Nephron progenitor cell (in vitro differentiated cells): Measurements from ENCODE around the gene IDE.

ENCODE experiments used
- DNase-seq: peaks from one replicate; pipeline ENCODE4 v3.0.0; 2021
- H3K27ac Mint-ChIP-seq: 2 replicates; pipeline ENCODE4 v1.8.0; 2021; ENCODE audit warnings: mild to moderate bottlenecking, moderate library complexity, mixed read lengths
- H3K27me3 Mint-ChIP-seq: 2 replicates; pipeline ENCODE4 v1.8.0; 2021; ENCODE audit warnings: mild to moderate bottlenecking, low read depth, mixed read lengths; ENCODE audit not compliant: poor library complexity
- H3K36me3 Mint-ChIP-seq: 2 replicates; pipeline ENCODE4 v1.8.0; 2021; ENCODE audit warnings: low read depth, mixed read lengths
- H3K4me1 Mint-ChIP-seq: 2 replicates; pipeline ENCODE4 v1.8.0; 2021; ENCODE audit warnings: mixed read lengths
- H3K4me3 Mint-ChIP-seq: 2 replicates; pipeline ENCODE4 v1.8.0; 2021; ENCODE audit warnings: mild to moderate bottlenecking, moderate library complexity, mixed read lengths
- H3K9me3 Mint-ChIP-seq: 2 replicates; pipeline ENCODE4 v1.8.0; 2021; ENCODE audit warnings: mild to moderate bottlenecking, moderate library complexity, mixed read lengths
- TF ChIP-seq, protein P1 (sequence below): fragments of 200-600 bp; sonication (generic); IDR thresholded peaks from 2 replicates; pipeline ENCODE4 v1.5.0; 2021; ENCODE audit warnings: antibody characterized with exemption

The IDE gene

DNA sequence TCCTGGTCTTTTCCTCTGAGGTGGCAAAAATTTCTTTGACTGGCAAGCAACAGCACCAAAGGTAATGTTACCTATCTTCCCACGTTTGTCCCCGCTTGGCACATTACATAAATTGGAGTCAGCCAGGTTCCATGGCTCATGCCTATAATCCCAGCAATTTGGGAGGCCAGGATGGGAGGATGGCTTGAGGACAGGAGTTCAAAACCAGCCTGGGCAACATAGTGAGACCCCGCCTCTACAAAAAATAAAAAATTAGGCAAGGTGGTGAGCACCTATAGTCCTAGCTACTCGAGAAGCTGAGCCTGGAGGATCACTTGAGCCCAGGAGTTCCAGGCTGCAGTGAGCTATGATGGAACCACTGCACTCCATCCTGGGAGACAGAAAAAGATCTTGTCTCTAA, 139.5 kb downstream of the IDE start:
- Mint-ChIP-seq H3K27me3 (no peaks in the 10 kb centered on the region), H3K4me1 (peaks cover 5% of the 10 kb centered on the region), H3K27ac (no peak overlapping the region), H3K9me3 (no peaks in the 10 kb centered on the region), H3K4me3 (no peak overlapping the region), H3K36me3 (no peaks in the 10 kb centered on the region)
- no peak for DNase-seq
- TF ChIP-seq, protein P1, sequence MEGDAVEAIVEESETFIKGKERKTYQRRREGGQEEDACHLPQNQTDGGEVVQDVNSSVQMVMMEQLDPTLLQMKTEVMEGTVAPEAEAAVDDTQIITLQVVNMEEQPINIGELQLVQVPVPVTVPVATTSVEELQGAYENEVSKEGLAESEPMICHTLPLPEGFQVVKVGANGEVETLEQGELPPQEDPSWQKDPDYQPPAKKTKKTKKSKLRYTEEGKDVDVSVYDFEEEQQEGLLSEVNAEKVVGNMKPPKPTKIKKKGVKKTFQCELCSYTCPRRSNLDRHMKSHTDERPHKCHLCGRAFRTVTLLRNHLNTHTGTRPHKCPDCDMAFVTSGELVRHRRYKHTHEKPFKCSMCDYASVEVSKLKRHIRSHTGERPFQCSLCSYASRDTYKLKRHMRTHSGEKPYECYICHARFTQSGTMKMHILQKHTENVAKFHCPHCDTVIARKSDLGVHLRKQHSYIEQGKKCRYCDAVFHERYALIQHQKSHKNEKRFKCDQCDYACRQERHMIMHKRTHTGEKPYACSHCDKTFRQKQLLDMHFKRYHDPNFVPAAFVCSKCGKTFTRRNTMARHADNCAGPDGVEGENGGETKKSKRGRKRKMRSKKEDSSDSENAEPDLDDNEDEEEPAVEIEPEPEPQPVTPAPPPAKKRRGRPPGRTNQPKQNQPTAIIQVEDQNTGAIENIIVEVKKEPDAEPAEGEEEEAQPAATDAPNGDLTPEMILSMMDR, result no peak

DNA sequence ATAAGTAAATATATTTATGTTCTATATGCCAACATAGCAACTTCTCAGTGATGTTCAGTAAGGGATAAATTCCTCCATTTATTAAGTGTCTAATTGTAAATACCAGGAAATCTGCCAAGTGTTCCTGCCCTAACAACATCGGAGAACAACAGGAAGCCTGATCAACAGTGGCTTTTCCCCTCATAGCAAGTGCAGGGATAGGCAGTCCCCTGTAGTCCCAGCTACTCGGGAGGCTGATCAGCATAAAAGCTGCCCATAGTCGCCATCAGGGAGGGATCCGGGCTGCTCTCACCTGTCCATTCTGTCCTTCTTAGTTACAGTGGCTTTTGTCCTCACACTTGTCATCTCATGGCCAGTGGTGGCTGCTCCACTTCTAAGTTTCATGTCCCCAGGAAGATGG, 141.3 kb downstream of the IDE start:
- Mint-ChIP-seq H3K4me3 (no peak overlapping the region), H3K27me3 (no peaks in the 10 kb centered on the region), H3K27ac (no peak overlapping the region), H3K4me1 (peaks cover 5% of the 10 kb centered on the region), H3K9me3 (no peaks in the 10 kb centered on the region), H3K36me3 (no peaks in the 10 kb centered on the region)
- TF ChIP-seq, protein P1, result no peak
- DNase-seq, result no peak

DNA sequence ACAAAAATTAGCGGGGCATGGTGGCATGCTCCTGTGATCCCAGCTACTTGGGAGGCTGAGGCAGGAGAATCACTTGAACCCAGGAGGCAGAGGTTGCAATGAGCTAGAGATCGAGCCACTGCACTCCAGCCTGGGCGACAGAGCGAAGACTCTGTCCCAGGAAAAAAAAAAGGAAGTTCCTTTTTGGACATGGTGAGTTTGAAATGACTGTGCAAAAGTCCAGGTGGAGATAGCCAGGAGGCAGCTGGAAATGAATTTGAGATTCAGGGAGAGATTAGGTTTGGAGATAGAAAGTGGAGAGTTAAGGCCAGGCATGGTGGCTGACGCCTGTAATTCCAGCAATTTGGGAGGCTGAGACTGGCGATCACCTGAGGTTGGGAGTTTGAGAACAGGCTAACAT, 143.8 kb downstream of the IDE start:
- TF ChIP-seq, protein P1, result no peak
- Mint-ChIP-seq H3K27me3 (no peaks in the 10 kb centered on the region), H3K4me1 (peaks cover 5% of the 10 kb centered on the region), H3K4me3 (no peak overlapping the region), H3K9me3 (no peaks in the 10 kb centered on the region), H3K27ac (no peak overlapping the region), H3K36me3 (no peaks in the 10 kb centered on the region)
- no peak for DNase-seq

DNA sequence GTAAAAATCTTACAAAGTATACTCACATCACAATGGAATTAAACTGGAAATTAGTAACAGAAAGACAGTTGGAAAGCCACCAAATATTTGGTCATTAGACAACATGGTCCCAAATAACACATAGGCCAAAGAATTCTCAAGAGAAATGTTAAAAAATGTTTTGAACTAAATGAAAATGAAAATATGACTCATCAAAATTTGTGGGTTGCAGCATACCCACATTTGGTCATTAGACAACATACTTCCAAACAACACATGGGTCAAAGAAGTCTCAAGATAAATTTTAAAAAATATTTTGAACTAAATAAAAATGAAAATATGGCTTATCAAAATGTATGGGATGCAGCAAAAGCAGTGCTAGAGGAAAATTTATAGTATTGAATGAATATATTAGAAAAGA, 152.3 kb downstream of the IDE start:
- peaks cover 22% of the 10 kb centered on the region for H3K9me3 Mint-ChIP-seq
- H3K27me3 Mint-ChIP-seq, result peaks cover 30% of the 10 kb centered on the region
- no peak for DNase-seq
- H3K36me3 Mint-ChIP-seq, result no peaks in the 10 kb centered on the region
- no peaks in the 10 kb centered on the region for H3K4me1 Mint-ChIP-seq
- no peak overlapping the region for H3K4me3 Mint-ChIP-seq
- no peak overlapping the region for H3K27ac Mint-ChIP-seq
- TF ChIP-seq, protein P1, result no peak

DNA sequence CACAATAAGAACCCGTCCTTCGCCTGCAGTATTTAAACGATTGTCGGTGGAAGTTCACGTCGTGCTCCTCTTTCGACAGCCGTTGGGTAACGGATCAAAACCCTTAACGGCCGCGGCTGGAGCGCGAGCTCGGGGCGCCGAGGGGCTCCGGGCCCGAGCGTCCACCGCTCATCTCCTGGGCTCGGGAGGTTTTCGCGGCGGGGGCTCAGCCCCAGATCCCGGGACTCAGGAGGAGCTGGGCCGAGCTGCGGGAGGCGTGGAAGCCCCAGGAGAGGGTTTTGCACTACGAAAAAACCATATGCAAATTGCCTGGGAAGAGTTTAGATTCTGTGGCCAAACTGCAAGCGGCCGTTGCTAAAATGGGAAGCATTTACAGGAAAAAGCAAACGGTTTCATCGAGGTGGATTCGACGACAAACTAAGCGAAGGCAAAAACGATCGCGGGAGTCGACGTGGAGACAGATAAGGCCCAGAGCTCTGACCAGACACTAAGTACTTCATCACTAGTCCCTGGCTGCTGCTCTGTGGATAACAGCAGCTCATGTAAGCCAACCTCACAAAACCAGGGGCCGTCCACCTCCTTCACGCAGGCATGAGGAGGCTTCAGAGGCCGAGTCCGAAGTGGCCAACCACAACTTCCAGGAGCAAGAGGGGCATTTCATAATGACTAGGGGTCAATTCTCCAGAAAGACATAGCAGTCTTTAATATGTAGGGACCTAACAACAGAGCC, 153.2 kb downstream of the IDE start:
- peaks cover 30% of the 10 kb centered on the region for H3K27me3 Mint-ChIP-seq
- TF ChIP-seq, protein P1, result no peak

More for the DNA sequence above, 153.2 kb downstream of the IDE start:
- H3K36me3 Mint-ChIP-seq, result no peaks in the 10 kb centered on the region
- peaks cover 22% of the 10 kb centered on the region for H3K9me3 Mint-ChIP-seq
- H3K4me3 Mint-ChIP-seq, result no peak overlapping the region
- no peak overlapping the region for H3K27ac Mint-ChIP-seq
- H3K4me1 Mint-ChIP-seq, result no peaks in the 10 kb centered on the region
- no peak for DNase-seq
